ENCODE results near the gene CEP20.

DNA sequence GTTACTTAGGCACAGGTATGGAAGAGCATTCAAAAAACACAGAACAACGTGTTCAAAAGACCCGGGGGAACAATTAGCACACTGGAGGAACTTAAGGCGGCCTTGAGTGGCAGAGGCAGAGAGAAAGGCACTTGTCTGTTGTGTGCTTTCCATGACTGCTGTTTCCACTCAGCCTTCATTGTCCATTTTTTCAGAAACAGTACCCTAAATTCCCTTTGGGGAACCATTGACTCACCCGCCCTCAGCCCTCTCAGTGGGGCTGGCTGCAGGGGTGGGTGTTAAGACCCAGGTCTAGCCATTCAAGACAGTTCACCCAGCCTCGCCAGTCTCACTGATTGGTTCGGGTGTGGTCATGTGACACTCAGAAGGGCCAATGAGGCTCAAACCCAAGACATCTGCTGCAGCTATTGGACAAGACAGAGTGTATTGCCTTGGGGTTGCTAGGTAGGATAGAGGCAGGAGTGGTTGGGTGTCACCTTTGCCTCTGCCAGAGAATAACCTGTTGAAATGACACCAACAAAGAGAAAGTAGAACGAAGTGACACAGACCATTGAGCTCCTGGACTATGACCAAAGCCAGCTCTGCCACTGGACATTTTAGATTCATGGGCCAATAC lies 19.6 kb upstream of the CEP20 start:
- TF ChIP-seq PHF8 (IDR thresholded peaks at IDR 0.05; ENCODE audit: borderline replicate concordance, low read depth) (no peak), MYC (IDR thresholded peaks at IDR 0.05; ENCODE audit: borderline replicate concordance, low read length) (no peak), TP53 (CRISPR knock-in tag; IDR thresholded peaks at IDR 0.05) (no peak)
- TF ChIP-seq, protein P1, sequence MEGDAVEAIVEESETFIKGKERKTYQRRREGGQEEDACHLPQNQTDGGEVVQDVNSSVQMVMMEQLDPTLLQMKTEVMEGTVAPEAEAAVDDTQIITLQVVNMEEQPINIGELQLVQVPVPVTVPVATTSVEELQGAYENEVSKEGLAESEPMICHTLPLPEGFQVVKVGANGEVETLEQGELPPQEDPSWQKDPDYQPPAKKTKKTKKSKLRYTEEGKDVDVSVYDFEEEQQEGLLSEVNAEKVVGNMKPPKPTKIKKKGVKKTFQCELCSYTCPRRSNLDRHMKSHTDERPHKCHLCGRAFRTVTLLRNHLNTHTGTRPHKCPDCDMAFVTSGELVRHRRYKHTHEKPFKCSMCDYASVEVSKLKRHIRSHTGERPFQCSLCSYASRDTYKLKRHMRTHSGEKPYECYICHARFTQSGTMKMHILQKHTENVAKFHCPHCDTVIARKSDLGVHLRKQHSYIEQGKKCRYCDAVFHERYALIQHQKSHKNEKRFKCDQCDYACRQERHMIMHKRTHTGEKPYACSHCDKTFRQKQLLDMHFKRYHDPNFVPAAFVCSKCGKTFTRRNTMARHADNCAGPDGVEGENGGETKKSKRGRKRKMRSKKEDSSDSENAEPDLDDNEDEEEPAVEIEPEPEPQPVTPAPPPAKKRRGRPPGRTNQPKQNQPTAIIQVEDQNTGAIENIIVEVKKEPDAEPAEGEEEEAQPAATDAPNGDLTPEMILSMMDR (IDR thresholded peaks at IDR 0.05), result no peak
- TF ChIP-seq, protein P2, sequence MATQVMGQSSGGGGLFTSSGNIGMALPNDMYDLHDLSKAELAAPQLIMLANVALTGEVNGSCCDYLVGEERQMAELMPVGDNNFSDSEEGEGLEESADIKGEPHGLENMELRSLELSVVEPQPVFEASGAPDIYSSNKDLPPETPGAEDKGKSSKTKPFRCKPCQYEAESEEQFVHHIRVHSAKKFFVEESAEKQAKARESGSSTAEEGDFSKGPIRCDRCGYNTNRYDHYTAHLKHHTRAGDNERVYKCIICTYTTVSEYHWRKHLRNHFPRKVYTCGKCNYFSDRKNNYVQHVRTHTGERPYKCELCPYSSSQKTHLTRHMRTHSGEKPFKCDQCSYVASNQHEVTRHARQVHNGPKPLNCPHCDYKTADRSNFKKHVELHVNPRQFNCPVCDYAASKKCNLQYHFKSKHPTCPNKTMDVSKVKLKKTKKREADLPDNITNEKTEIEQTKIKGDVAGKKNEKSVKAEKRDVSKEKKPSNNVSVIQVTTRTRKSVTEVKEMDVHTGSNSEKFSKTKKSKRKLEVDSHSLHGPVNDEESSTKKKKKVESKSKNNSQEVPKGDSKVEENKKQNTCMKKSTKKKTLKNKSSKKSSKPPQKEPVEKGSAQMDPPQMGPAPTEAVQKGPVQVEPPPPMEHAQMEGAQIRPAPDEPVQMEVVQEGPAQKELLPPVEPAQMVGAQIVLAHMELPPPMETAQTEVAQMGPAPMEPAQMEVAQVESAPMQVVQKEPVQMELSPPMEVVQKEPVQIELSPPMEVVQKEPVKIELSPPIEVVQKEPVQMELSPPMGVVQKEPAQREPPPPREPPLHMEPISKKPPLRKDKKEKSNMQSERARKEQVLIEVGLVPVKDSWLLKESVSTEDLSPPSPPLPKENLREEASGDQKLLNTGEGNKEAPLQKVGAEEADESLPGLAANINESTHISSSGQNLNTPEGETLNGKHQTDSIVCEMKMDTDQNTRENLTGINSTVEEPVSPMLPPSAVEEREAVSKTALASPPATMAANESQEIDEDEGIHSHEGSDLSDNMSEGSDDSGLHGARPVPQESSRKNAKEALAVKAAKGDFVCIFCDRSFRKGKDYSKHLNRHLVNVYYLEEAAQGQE (IDR thresholded peaks at IDR 0.05), result no peak

All from A549 (cell line).